PC-9 (cell line): ENCODE measurements around the gene RIN1.

ENCODE experiments used
- CTCF ChIP-seq: fragments of 200-600 bp; sonication (generic); conservative IDR thresholded peaks from 2 replicates; pipeline ENCODE4 v1.6.1; 2017; ENCODE audit warnings: mixed run types, antibody characterized with exemption, mild to moderate bottlenecking, moderate library complexity
- EZH2 ChIP-seq: fragments of 200-600 bp; sonication (generic); IDR thresholded peaks from 2 replicates; pipeline ENCODE4 v1.8.0; 2017; ENCODE audit warnings: antibody characterized with exemption, low read depth

DNA sequence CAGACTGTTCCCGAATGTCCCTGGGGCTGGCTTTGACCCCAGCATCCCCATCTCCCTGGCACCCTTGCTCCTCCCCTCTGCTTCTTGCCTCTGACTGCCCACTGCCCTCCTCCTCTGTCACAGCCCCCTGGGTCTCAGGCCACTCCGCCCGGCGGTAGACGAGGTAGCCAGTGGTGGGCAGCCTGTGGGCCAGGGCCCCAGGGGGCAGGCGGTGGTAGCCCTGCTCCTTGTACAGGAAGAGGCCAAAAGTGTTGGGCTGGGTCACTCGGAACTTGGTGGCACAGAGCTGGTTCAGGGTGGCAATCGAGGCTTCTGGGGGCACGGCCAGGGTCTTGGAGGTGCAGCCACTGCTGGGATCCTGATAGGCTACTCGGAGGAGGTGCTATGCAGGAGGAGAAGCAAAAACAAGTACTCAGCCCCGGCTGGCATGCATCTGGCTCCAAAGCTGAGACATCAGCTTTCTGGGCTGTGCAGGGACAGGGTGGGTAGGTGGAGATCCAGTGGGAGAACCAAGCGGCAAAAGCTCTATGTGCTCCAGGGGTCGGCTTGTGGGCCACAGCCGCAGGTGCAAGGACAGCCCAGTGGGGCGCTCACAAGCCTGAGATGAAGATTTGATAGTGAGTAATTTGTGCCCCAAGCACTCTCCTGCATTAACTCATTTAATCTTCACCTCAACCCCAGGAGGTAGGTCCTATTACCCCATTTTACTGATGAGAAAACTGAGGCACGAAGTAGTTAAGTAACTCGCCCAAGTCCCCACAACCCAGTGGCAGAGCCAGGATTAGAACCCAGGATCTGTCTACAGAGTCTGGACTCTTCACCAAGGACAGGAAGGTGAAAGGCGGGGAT lies 3.6 kb downstream of the RIN1 start:
- TF ChIP-seq CTCF (no peak), EZH2 (no peak)
